ENCODE data around the gene MICOS13. TPM values are rescaled to one million over a fixed set of nuclear protein-coding genes. Genes with fewer than 3 reads are reported as not detected.

Gene MICOS13
- total RNA-seq, 1 donor from 2014 or later = 42.2 TPM

- H3K27ac Mint-ChIP-seq = no peak overlapping the region
- H3K27me3 Mint-ChIP-seq = no peaks in the 10 kb centered on the region
- H3K4me1 Mint-ChIP-seq (ENCODE audit: unreplicated experiment) = peaks cover 6% of the 10 kb centered on the region
- no peaks in the 10 kb centered on the region for H3K9me3 Mint-ChIP-seq
- H3K4me3 Mint-ChIP-seq = no peak overlapping the region
- H3K36me3 Mint-ChIP-seq = peaks cover 8% of the 10 kb centered on the region
- TF ChIP-seq CTCF (conservative IDR thresholded peaks at IDR 0.05) = no peak
- DNase-seq (ENCODE audit: extremely low spot score, unreplicated experiment) = no peak
Measured at GRCh38 chr19:5664515-5664914, 15.8 kb downstream of the MICOS13 start.

- no peaks in the 10 kb centered on the region for H3K9me3 Mint-ChIP-seq
- no peak overlapping the region for H3K4me3 Mint-ChIP-seq
- H3K4me1 Mint-ChIP-seq (ENCODE audit: unreplicated experiment) = peaks cover 6% of the 10 kb centered on the region
- TF ChIP-seq CTCF (conservative IDR thresholded peaks at IDR 0.05) = no peak
- no peak overlapping the region for H3K27ac Mint-ChIP-seq
- peaks cover 8% of the 10 kb centered on the region for H3K36me3 Mint-ChIP-seq
- no peaks in the 10 kb centered on the region for H3K27me3 Mint-ChIP-seq
- DNase-seq (ENCODE audit: extremely low spot score, unreplicated experiment) = no peak
Measured at GRCh38 chr19:5663904-5664303, 16.4 kb downstream of the MICOS13 start.

GRCh38 chr19:5661483-5661882 lies 18.8 kb downstream of the MICOS13 start:
- Mint-ChIP-seq H3K4me1 (ENCODE audit: unreplicated experiment) (no peaks in the 10 kb centered on the region), H3K4me3 (no peak overlapping the region), H3K9me3 (no peaks in the 10 kb centered on the region), H3K27me3 (no peaks in the 10 kb centered on the region), H3K27ac (no peak overlapping the region), H3K36me3 (peaks cover 12% of the 10 kb centered on the region)
- no peak for DNase-seq (ENCODE audit: extremely low spot score, unreplicated experiment)
- TF ChIP-seq CTCF (conservative IDR thresholded peaks at IDR 0.05) = no peak

GRCh38 chr19:5655412-5655811 lies 24.9 kb downstream of the MICOS13 start:
- no peak for TF ChIP-seq CTCF (conservative IDR thresholded peaks at IDR 0.05)
- H3K27ac Mint-ChIP-seq = no peak overlapping the region
- no peaks in the 10 kb centered on the region for H3K9me3 Mint-ChIP-seq
- no peak overlapping the region for H3K4me3 Mint-ChIP-seq
- H3K27me3 Mint-ChIP-seq = no peaks in the 10 kb centered on the region
- no peaks in the 10 kb centered on the region for H3K4me1 Mint-ChIP-seq (ENCODE audit: unreplicated experiment)
- peaks cover 34% of the 10 kb centered on the region for H3K36me3 Mint-ChIP-seq
- DNase-seq (ENCODE audit: extremely low spot score, unreplicated experiment) = no peak

GRCh38 chr19:5654931-5655330 lies 25.4 kb downstream of the MICOS13 start:
- Mint-ChIP-seq H3K4me1 (ENCODE audit: unreplicated experiment) (no peaks in the 10 kb centered on the region), H3K27me3 (no peaks in the 10 kb centered on the region), H3K36me3 (peaks cover 35% of the 10 kb centered on the region), H3K27ac (no peak overlapping the region), H3K4me3 (no peak overlapping the region), H3K9me3 (no peaks in the 10 kb centered on the region)
- no peak for DNase-seq (ENCODE audit: extremely low spot score, unreplicated experiment)
- no peak for TF ChIP-seq CTCF (conservative IDR thresholded peaks at IDR 0.05)

- Mint-ChIP-seq H3K9me3 (no peaks in the 10 kb centered on the region), H3K27ac (no peak overlapping the region), H3K4me3 (no peak overlapping the region), H3K36me3 (peaks cover 34% of the 10 kb centered on the region), H3K27me3 (no peaks in the 10 kb centered on the region), H3K4me1 (ENCODE audit: unreplicated experiment) (no peaks in the 10 kb centered on the region)
- TF ChIP-seq CTCF (conservative IDR thresholded peaks at IDR 0.05) = no peak
- DNase-seq (ENCODE audit: extremely low spot score, unreplicated experiment) = no peak
Measured at GRCh38 chr19:5652261-5652660, 28.1 kb downstream of the MICOS13 start.
